Ascending aorta (tissue), 2 donors: ENCODE data around the gene TNFSF18. TPM values are rescaled to one million over a fixed set of nuclear protein-coding genes. Genes with fewer than 3 reads are reported as not detected.

Source experiments
- DNase-seq, 2 donors: peaks; one replicate each; pipeline ENCODE4 v3.0.0-alpha.2; 2019; ENCODE audit warnings: low spot score in 2 of 2
- H3K27ac ChIP-seq, 2 donors: fragments of 200-600 bp; sonication (generic); one replicate each; pipeline ENCODE4 v1.5.1; 2016 to 2017; ENCODE audit warnings: mild to moderate bottlenecking in 1 of 2
- H3K27me3 ChIP-seq: fragments of 200-600 bp; sonication (generic); one replicate; pipeline ENCODE4 v1.5.1; 2017
- H3K36me3 ChIP-seq, 2 donors: fragments of 200-600 bp; sonication (generic); one replicate each; pipeline ENCODE4 v1.5.1; 2016
- H3K4me1 ChIP-seq, 2 donors: fragments of 200-600 bp; sonication (generic); one replicate each; pipeline ENCODE4 v1.5.1; 2016 to 2017; ENCODE audit warnings: mild to moderate bottlenecking in 1 of 2
- H3K4me3 ChIP-seq, 2 donors: fragments of 200-600 bp; sonication (generic); one replicate each; pipeline ENCODE4 v1.5.1; 2016 to 2017; ENCODE audit warnings: mild to moderate bottlenecking in 1 of 2
- H3K9me3 ChIP-seq, 2 donors: fragments of 200-600 bp; sonication (generic); one replicate each; pipeline ENCODE4 v1.5.1; 2016
- CTCF ChIP-seq, 3 experiments: fragments of 200-600 bp in 2 of 3; fragments of 450-650 bp in 1 of 3; sonication (generic) in 2 of 3; IDR thresholded peaks; one replicate each; pipeline ENCODE4 v1.5.1; 2016 to 2019; ENCODE audit warnings: antibody characterized with exemption in 3 of 3, mild to moderate bottlenecking in 1 of 3, moderate library complexity in 1 of 3
- intact Hi-C: fragments of 100-400 bp; cut with DNase I; formaldehyde crosslinking; loops from one replicate; pipeline ENCODE4 v1.15.1; 2023
- total RNA-seq: library from RNA; depleted of rRNA; stranded (reverse); fragments of >200 nt; gene quantifications from one replicate; pipeline ENCODE4 v1.1.0, GENCODE V29; 2016

The TNFSF18 gene
- total RNA-seq, 1 donor from 2014 or later: not detected

GRCh38 chr1:173016419-173016818 lies 34.3 kb downstream of the TNFSF18 start:
- no peaks in the 10 kb centered on the region for H3K4me1 ChIP-seq
- DNase-seq: no peak
- no peaks in the 10 kb centered on the region for H3K27me3 ChIP-seq
- intact Hi-C loops: no loop called here
- H3K27ac ChIP-seq: no peak overlapping the region
- no peaks in the 10 kb centered on the region for H3K9me3 ChIP-seq
- no peak for TF ChIP-seq CTCF (IDR thresholded peaks at IDR 0.05)
- no peak overlapping the region for H3K4me3 ChIP-seq
- no peaks in the 10 kb centered on the region for H3K36me3 ChIP-seq

GRCh38 chr1:173015629-173016028 lies 35.1 kb downstream of the TNFSF18 start:
- Histone ChIP-seq H3K4me3 (no peak overlapping the region), H3K27me3 (no peaks in the 10 kb centered on the region), H3K36me3 (no peaks in the 10 kb centered on the region), H3K27ac (no peak overlapping the region), H3K4me1 (no peaks in the 10 kb centered on the region), H3K9me3 (no peaks in the 10 kb centered on the region)
- no peak for TF ChIP-seq CTCF (IDR thresholded peaks at IDR 0.05)
- no peak for DNase-seq
- intact Hi-C loops: no loop called here

GRCh38 chr1:173014160-173014559 lies 36.6 kb downstream of the TNFSF18 start:
- H3K36me3 ChIP-seq: no peaks in the 10 kb centered on the region
- TF ChIP-seq CTCF (IDR thresholded peaks at IDR 0.05): no peak
- H3K9me3 ChIP-seq: no peaks in the 10 kb centered on the region
- H3K4me3 ChIP-seq: no peak overlapping the region
- no peak for DNase-seq
- no peaks in the 10 kb centered on the region for H3K27me3 ChIP-seq
- no peaks in the 10 kb centered on the region for H3K4me1 ChIP-seq
- intact Hi-C loops: no loop called here
- H3K27ac ChIP-seq: no peak overlapping the region

- no peaks in the 10 kb centered on the region for H3K27me3 ChIP-seq
- DNase-seq: no peak
- H3K36me3 ChIP-seq: no peaks in the 10 kb centered on the region
- intact Hi-C loops: no loop called here
- TF ChIP-seq CTCF (IDR thresholded peaks at IDR 0.05): no peak
- H3K9me3 ChIP-seq: no peaks in the 10 kb centered on the region
- no peaks in the 10 kb centered on the region for H3K4me1 ChIP-seq
- no peak overlapping the region for H3K27ac ChIP-seq
- no peak overlapping the region for H3K4me3 ChIP-seq
Observed at GRCh38 chr1:173012126-173012525, 38.6 kb downstream of the TNFSF18 start.

- DNase-seq: no peak
- Histone ChIP-seq H3K4me1 (no peaks in the 10 kb centered on the region), H3K27me3 (no peaks in the 10 kb centered on the region), H3K36me3 (no peaks in the 10 kb centered on the region), H3K9me3 (no peaks in the 10 kb centered on the region), H3K4me3 (no peak overlapping the region), H3K27ac (no peak overlapping the region)
- no peak for TF ChIP-seq CTCF (IDR thresholded peaks at IDR 0.05)
- intact Hi-C loops: no loop called here
Observed at GRCh38 chr1:173009597-173009996, 41.1 kb downstream of the TNFSF18 start.

GRCh38 chr1:173005196-173005864 lies 45.4 kb downstream of the TNFSF18 start:
- peaks cover 0 to 3% of the 10 kb centered on the region in 2 donors for H3K9me3 ChIP-seq
- TF ChIP-seq CTCF (IDR thresholded peaks at IDR 0.05): no peak
- H3K4me3 ChIP-seq: no peak overlapping the region
- no peaks in the 10 kb centered on the region for H3K4me1 ChIP-seq
- no peaks in the 10 kb centered on the region for H3K27me3 ChIP-seq
- H3K27ac ChIP-seq: no peak overlapping the region
- intact Hi-C loops: no loop called here
- no peaks in the 10 kb centered on the region for H3K36me3 ChIP-seq
- no peak for DNase-seq
